ENCODE results near the gene SAFB. TPM values are rescaled to one million over a fixed set of nuclear protein-coding genes. Genes with fewer than 3 reads are reported as not detected.

The SAFB gene
- total and polyA plus RNA-seq, 9 donors: 64.1 to 108 (median 75.2) TPM

DNA sequence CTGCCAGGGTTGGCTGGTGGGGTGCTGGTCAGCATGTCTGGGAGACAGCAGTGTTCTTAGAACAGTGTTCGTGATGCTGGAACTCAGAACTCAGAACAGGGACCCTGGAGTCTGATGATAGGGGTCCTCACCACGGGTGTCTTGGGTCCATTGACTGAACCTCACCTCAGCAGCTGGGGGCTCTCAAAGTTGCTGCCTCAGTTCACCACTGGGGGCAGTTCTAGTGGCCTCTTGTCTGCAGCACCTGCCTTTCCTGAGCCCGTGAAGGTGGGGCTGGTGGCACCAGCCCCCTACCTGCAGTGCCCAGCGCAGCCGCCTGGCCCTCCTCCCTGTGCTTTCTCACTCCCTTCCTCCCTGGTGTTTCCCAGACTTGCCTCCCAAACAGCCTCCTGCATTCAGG, 28.5 kb downstream of the SAFB start:
- H3K4me3 ChIP-seq: no peak overlapping the region
- H3K27me3 ChIP-seq: no peaks in the 10 kb centered on the region
- H3K27ac ChIP-seq: no peak overlapping the region
- no peaks in the 10 kb centered on the region for H3K9me3 ChIP-seq
- TF ChIP-seq POLR2A (IDR thresholded peaks at IDR 0.05) (no peak), EP300 (IDR thresholded peaks at IDR 0.05) (no peak)
- TF ChIP-seq, protein P1, sequence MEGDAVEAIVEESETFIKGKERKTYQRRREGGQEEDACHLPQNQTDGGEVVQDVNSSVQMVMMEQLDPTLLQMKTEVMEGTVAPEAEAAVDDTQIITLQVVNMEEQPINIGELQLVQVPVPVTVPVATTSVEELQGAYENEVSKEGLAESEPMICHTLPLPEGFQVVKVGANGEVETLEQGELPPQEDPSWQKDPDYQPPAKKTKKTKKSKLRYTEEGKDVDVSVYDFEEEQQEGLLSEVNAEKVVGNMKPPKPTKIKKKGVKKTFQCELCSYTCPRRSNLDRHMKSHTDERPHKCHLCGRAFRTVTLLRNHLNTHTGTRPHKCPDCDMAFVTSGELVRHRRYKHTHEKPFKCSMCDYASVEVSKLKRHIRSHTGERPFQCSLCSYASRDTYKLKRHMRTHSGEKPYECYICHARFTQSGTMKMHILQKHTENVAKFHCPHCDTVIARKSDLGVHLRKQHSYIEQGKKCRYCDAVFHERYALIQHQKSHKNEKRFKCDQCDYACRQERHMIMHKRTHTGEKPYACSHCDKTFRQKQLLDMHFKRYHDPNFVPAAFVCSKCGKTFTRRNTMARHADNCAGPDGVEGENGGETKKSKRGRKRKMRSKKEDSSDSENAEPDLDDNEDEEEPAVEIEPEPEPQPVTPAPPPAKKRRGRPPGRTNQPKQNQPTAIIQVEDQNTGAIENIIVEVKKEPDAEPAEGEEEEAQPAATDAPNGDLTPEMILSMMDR (IDR thresholded peaks at IDR 0.05): no peak
- H3K36me3 ChIP-seq: no peaks in the 10 kb centered on the region
- intact Hi-C loops (cut with DNase I): no loop called here
- no peaks in the 10 kb centered on the region for H3K4me1 ChIP-seq (ENCODE audit: insufficient read depth)
- WGBS, 3 donors: 85 to 97% (median 93%) methylated on average over 5 of the region's 5 CpGs
- DNase-seq: no peak

DNA sequence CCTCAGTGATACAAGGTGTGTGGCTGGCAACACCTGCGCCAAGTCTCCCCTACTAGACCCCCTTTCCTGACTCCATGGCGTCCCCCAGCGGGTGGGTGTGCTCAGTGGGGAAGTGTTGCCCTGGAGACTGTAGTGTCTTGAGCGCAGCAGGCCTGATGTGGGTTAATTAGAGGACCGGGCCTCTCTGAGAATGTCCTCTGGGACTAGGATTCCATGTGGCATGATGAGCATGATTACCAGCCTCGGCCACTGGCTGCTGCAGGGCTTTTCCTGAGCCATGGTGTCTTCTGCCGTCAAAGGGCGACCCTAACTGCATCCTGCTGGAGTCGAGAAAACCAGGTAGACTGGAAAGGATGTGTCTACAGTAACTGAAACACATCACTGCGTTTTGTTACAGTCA, 29.4 kb downstream of the SAFB start:
- H3K9me3 ChIP-seq: no peaks in the 10 kb centered on the region
- no peaks in the 10 kb centered on the region for H3K36me3 ChIP-seq
- no peaks in the 10 kb centered on the region for H3K4me1 ChIP-seq (ENCODE audit: insufficient read depth)
- 90 to 91% (median 91%) methylated on average over 10 of the region's 10 CpGs for WGBS, 3 donors
- no peak overlapping the region for H3K27ac ChIP-seq
- TF ChIP-seq, protein P1 (IDR thresholded peaks at IDR 0.05): no peak
- TF ChIP-seq EP300 (IDR thresholded peaks at IDR 0.05): no peak
- DNase-seq: no peak
- no peaks in the 10 kb centered on the region for H3K27me3 ChIP-seq
- H3K4me3 ChIP-seq: no peak overlapping the region
- intact Hi-C loops (cut with DNase I): no loop called here

DNA sequence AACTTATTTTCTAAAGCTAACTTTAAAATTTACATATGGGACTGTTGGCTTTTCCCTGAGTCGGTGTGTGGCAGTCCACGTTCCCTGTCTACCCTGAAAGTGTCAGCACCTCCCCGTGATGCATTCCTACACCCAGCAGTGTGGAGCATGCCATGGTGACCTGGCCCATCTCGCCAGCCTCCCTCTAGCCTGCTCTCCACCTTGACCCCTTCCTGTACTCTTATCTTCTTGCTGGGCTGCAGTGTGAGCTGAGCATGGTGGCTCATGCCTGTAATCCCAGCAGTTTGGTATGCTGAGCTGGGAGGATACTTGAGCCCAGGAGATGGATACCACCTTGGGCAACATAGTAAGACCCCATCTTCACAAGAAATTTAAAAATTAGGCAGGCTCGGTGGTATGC, 32.0 kb downstream of the SAFB start:
- WGBS, 3 donors: 85 to 93% (median 86%) methylated on average over 5 of the region's 5 CpGs
- DNase-seq: no peak
- no peak for TF ChIP-seq POLR2A (IDR thresholded peaks at IDR 0.05)
- TF ChIP-seq EP300 (IDR thresholded peaks at IDR 0.05): no peak
- TF ChIP-seq, protein P1 (IDR thresholded peaks at IDR 0.05): no peak
- Histone ChIP-seq H3K27ac (no peak overlapping the region), H3K9me3 (no peaks in the 10 kb centered on the region), H3K4me3 (no peak overlapping the region), H3K4me1 (ENCODE audit: insufficient read depth) (no peaks in the 10 kb centered on the region), H3K36me3 (no peaks in the 10 kb centered on the region), H3K27me3 (no peaks in the 10 kb centered on the region)
- intact Hi-C loops (cut with DNase I): no loop called here

DNA sequence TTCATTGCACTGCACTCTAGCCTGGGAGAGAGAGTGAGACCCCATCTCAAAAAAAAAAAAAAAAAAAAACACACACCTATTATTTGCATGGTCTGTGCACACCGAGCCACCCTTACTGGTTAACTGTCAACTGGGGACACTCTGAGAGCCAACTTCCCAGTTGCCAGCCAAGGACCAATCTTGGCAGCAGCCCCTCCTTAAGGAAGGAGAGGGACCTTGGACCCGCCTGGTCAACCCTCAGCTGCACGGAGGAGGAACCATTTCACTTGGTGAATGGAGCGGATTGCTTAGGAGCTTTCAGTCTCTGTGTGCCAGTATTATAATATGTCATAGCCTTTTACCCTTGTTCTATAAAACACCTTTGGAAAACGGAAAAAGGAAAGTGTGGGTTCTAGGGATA, 32.5 kb downstream of the SAFB start:
- DNase-seq: no peak
- 76 to 80% (median 78%) methylated on average over 5 of the region's 5 CpGs for WGBS, 3 donors
- intact Hi-C loops (cut with DNase I): no loop called here
- Histone ChIP-seq H3K27me3 (no peaks in the 10 kb centered on the region), H3K36me3 (no peaks in the 10 kb centered on the region), H3K9me3 (no peaks in the 10 kb centered on the region), H3K4me1 (ENCODE audit: insufficient read depth) (no peaks in the 10 kb centered on the region), H3K27ac (no peak overlapping the region), H3K4me3 (no peak overlapping the region)
- TF ChIP-seq POLR2A (IDR thresholded peaks at IDR 0.05) (no peak), EP300 (IDR thresholded peaks at IDR 0.05) (no peak)
- TF ChIP-seq, protein P1 (IDR thresholded peaks at IDR 0.05): no peak

- intact Hi-C loops (cut with DNase I): no loop called here
- no peaks in the 10 kb centered on the region for H3K4me1 ChIP-seq (ENCODE audit: insufficient read depth)
- no peaks in the 10 kb centered on the region for H3K27me3 ChIP-seq
- TF ChIP-seq POLR2A (IDR thresholded peaks at IDR 0.05): no peak
- TF ChIP-seq, protein P1 (IDR thresholded peaks at IDR 0.05): no peak
- H3K4me3 ChIP-seq: no peak overlapping the region
- H3K27ac ChIP-seq: no peak overlapping the region
- 95 to 97% (median 96%) methylated on average over 42 of the region's 42 CpGs for WGBS, 3 donors
- no peaks in the 10 kb centered on the region for H3K9me3 ChIP-seq
- H3K36me3 ChIP-seq: no peaks in the 10 kb centered on the region
- DNase-seq: no peak
These were observed 38.6 kb downstream of the SAFB start for GRCh38 chr19:5661483-5661882.

Measured in ovary (tissue), 9 donors.